Measurements from ENCODE around the gene E2F4.

The E2F4 gene

DNA sequence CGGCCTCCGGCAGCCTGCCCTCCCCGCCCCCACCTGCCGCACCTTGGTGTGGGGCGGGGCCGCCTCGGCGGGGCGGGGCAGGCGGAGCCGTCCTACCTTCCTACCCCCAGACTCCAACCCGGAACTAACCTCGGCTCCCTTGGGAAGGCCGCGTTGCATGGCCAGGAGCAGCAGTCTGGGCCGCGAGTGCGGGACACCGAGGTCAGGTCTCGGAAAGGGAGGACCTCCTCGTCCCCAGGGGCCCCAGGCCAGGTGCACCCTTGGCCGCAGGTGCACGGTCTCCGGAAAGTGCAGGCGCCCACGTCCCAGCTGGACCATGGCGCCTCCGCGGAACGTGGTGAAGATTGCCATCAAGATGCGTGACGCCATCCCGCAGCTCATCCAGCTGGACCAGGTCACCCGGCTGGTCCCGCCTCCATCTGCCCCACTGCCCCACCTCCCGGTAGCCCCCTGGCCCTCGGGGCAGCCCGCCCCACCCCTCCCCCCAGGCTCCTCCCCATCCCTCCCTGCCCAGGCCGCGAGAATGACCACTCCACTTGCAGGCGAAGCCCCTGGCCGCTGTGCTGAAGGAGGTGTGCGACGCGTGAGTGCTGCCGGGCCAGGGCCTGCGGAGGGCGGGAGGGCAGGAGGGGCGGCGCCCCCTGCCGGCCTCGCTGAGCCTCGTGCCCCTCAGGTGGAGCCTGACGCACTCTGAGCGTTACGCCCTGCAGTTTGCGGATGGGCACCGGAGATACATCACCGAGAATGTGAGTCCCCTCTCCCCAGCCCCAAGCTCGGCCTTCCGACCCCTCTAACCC, 7.3 kb downstream of the E2F4 start, which contains the start of gene ELMO3:
ELMO3 (plus strand) TSS at position 121 of the 797 bp plus-strand sequence; CDS start at position 317, 196 bp downstream.
- H3K4me3 ChIP-seq (ENCODE audit: control insufficient read depth, low read depth, low read length): no peak within 1 kb of the TSS
- TF ChIP-seq, protein P1, sequence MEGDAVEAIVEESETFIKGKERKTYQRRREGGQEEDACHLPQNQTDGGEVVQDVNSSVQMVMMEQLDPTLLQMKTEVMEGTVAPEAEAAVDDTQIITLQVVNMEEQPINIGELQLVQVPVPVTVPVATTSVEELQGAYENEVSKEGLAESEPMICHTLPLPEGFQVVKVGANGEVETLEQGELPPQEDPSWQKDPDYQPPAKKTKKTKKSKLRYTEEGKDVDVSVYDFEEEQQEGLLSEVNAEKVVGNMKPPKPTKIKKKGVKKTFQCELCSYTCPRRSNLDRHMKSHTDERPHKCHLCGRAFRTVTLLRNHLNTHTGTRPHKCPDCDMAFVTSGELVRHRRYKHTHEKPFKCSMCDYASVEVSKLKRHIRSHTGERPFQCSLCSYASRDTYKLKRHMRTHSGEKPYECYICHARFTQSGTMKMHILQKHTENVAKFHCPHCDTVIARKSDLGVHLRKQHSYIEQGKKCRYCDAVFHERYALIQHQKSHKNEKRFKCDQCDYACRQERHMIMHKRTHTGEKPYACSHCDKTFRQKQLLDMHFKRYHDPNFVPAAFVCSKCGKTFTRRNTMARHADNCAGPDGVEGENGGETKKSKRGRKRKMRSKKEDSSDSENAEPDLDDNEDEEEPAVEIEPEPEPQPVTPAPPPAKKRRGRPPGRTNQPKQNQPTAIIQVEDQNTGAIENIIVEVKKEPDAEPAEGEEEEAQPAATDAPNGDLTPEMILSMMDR (conservative IDR thresholded peaks at IDR 0.05; ENCODE audit: control insufficient read depth, insufficient read depth, low read depth, low read length): peak; percentile 32
- no peak for DNase-seq (ENCODE audit: low read depth)

DNA sequence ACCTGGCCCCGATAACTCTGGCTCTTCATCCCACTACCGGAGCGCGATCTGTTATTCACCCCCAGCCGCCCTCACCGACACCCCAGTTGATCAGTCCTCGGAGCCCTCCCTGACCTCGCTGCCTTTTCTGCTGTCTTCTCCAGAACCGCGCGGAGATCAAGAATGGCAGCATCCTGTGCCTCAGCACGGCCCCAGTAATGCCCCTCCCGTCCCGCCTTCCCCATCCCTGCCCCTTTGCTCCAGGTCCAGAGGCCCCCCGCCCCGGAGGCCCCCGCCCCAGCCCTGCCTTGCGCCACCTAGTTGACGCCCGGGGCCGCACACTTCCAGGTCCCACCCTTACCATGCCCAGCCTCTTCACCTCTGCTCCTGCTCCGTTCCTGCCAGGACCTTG, 7.8 kb downstream of the E2F4 start:
- TF ChIP-seq, protein P1 (conservative IDR thresholded peaks at IDR 0.05; ENCODE audit: control insufficient read depth, insufficient read depth, low read depth, low read length): no peak
- DNase-seq (ENCODE audit: low read depth): no peak
- H3K4me3 ChIP-seq (ENCODE audit: control insufficient read depth, low read depth, low read length): no peak overlapping the region

DNA sequence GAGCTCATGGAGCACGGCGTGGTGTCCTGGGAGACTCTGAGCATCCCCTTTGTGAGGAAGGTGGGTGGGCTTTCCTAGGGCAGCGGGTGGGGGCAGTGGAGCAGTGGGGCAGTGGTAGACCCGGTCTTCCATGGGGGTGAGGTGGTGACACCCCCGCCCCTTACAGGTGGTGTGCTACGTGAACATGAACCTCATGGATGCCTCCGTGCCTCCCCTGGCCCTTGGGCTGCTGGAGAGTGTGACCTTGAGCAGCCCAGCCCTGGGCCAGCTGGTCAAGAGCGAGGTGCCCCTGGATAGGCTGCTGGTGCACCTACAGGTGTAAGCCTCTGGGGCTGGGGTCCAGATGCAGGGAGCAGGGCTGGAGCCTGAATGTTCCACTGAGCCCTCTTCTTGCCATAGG, 8.5 kb downstream of the E2F4 start:
- DNase-seq (ENCODE audit: low read depth): no peak
- no peak overlapping the region for H3K4me3 ChIP-seq (ENCODE audit: control insufficient read depth, low read depth, low read length)
- TF ChIP-seq, protein P1 (conservative IDR thresholded peaks at IDR 0.05; ENCODE audit: control insufficient read depth, insufficient read depth, low read depth, low read length): no peak

DNA sequence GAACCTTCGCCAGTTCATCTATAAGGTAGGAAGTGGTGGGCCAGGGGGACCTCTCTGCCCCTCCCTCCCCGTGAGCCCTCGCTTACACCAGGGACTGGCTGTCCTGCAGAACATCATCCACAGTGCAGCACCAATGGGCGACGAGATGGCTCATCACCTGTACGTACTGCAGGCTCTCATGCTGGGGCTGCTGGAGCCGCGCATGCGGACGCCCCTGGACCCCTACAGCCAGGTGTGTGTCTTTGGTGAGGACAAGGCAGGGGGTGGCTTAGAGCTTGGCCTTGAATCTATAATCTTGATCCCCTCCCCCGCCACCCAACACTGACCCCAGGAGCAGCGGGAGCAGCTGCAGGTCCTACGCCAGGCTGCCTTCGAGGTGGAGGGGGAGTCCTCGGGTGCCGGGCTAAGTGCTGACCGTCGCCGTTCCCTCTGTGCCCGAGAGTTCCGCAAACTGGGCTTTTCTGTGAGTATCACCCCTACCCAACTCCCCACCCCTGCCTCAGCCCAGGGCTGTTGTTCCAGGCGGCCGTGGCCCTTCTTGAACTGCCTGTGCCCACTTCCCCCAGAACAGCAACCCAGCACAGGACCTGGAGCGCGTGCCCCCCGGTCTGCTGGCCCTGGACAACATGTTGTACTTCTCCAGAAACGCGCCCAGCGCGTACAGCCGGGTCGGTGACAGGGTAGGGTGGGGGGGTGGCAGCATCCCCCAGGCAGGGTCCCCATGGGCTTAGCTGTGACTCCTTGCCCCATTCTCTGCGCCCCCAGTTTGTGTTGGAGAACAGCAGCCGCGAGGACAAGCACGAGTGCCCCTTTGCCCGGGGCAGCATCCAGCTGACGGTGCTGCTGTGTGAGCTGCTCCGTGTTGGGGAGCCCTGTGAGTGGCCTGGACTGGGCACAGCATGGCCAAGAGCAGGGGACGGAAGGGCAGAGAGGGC, 9.7 kb downstream of the E2F4 start:
- no peak for DNase-seq (ENCODE audit: low read depth)
- H3K4me3 ChIP-seq (ENCODE audit: control insufficient read depth, low read depth, low read length): no peak overlapping the region
- TF ChIP-seq, protein P1 (conservative IDR thresholded peaks at IDR 0.05; ENCODE audit: control insufficient read depth, insufficient read depth, low read depth, low read length): no peak

DNA sequence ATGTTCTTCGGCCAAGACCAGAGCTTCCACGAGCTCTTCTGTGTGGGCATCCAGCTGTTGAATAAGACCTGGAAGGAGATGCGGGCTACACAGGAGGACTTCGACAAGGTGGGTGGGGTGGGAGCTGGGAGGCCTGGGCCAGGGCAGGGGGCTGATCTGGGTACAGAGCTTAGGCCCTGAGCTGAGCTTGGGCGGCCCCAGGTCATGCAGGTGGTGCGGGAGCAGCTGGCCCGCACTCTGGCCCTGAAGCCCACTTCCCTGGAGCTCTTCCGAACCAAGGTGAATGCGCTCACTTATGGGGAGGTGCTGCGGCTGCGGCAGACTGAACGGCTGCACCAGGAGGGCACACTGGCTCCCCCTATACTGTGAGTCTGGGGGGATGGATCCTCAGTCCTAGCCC, 10.5 kb downstream of the E2F4 start:
- TF ChIP-seq, protein P1 (conservative IDR thresholded peaks at IDR 0.05; ENCODE audit: control insufficient read depth, insufficient read depth, low read depth, low read length): no peak
- DNase-seq (ENCODE audit: low read depth): no peak
- no peak overlapping the region for H3K4me3 ChIP-seq (ENCODE audit: control insufficient read depth, low read depth, low read length)

DNA sequence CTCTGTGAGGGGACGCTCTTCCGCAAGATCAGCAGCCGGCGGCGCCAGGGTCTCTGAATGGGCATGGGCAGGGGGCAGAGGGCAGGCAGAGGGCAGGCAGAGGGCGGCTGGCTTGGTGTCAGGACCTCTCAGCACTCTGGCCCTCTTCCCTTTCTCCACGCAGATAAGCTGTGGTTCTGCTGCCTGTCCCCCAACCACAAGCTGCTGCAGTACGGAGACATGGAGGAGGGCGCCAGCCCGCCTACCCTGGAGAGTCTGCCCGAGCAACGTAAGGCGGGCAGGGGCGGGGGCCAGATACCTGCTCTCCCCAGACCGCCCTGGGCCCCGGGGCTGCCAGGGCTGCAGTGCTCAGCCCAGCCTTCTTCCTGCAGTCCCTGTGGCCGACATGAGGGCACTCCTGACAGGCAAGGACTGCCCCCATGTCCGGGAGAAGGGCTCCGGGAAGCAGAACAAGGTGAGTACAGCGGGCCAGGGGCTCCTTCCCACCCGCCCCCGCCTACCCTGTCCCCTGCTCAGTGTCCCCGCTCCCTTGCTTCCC, 11.1 kb downstream of the E2F4 start:
- no peak for DNase-seq (ENCODE audit: low read depth)
- TF ChIP-seq, protein P1 (conservative IDR thresholded peaks at IDR 0.05; ENCODE audit: control insufficient read depth, insufficient read depth, low read depth, low read length): no peak
- no peak overlapping the region for H3K4me3 ChIP-seq (ENCODE audit: control insufficient read depth, low read depth, low read length)

Data from fibroblast of mammary gland (primary cell).